ENCODE data around the gene DIPK1A.

- no peak for TF ChIP-seq FOXP2 (optimal IDR thresholded peaks at IDR 0.05; ENCODE audit: control extremely low read depth, extremely low read length, insufficient read depth)
- no peak for TF ChIP-seq POLR2AphosphoS5 (IDR thresholded peaks at IDR 0.05; ENCODE audit: borderline replicate concordance, low read depth, low read length)
These were observed 44.0 kb upstream of the DIPK1A start for GRCh38 chr1:93005252-93005598.
